D341Med (cell line): Measurements from ENCODE around the gene PLEKHG1.

Source experiments
- DNase-seq: peaks from one replicate; pipeline ENCODE4 v3.0.0; 2012; ENCODE audit warnings: low spot score

PLEKHG1 gene

GRCh38 chr6:150640556-150641209, 41.0 kb downstream of the PLEKHG1 start:
- DNase-seq, result no peak

GRCh38 chr6:150641398-150642139, 41.9 kb downstream of the PLEKHG1 start:
- DNase-seq, result no peak

DNA sequence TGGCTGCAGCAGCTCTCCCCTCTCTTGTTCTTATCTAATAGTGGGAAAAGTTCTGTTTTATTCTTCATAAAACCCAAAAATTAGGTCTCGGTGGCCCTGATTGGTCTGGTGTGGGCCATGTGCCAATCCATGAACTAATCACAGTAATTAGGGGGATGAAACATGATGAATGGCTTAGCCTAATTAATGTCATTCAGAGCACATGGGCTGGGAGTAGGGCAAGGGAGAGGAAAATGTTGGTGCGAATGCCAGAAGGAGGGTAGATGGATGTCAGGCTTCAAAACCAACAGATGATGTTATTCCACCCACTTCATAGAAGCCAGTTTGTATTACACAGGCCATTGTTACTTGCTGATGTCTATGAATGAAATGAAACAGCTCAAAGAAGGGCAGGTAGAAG, 46.5 kb downstream of the PLEKHG1 start:
- DNase-seq, result no peak

GRCh38 chr6:150647051-150647450, 47.4 kb downstream of the PLEKHG1 start:
- DNase-seq, result no peak
